ENCODE results near the gene RGS6.

- TF ChIP-seq CTCF (IDR thresholded peaks at IDR 0.05) (no peak), POLR2A (IDR thresholded peaks at IDR 0.05) (no peak)
Observed at GRCh38 chr14:72563676-72564075, 631.4 kb downstream of the RGS6 start.

Measured in thyroid gland (tissue), 4 donors.